T47D (cell line): ENCODE data around the gene FCER1G.

Experiments used
- DNase-seq, 2 experiments: peaks; one replicate each; pipeline versions ENCODE4 v3.0.0 to v3.0.0-alpha.2; 2011 to 2012; ENCODE audit warnings: low read depth in 1 of 2, low spot score in 1 of 2
- JUND ChIP-seq: IDR thresholded peaks from 2 replicates; pipeline ENCODE4 v1.6.1; 2012; ENCODE audit warnings: low read depth
- in situ Hi-C: cut with HindIII; loops from 2 replicates; pipeline ENCODE4 v1.10.0; 2016; ENCODE audit warnings: low sequenced_read_pairs, low pct_unique_long_range_greater_than_20kb

Gene FCER1G

DNA sequence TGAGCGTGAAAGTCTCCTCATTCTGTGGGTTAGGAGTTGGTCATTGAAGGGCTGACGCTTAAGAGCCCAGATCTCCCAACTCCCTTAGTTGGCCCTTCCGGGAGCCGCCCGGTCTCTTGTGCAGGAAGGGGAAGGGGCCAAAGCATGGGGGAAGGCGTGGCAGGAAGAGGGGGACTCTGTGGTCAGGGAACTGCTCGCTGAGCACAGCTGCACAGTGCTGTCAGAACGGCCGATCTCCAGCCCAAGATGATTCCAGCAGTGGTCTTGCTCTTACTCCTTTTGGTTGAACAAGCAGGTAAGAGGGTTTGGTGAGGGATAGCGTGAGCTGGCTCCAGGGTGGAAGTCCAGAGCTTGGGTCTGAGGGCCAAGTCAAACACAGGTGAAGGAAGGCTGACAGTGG is at the start of gene FCER1G:
Gene FCER1G, plus strand, starts transcription at position 220 of the 400 bp plus-strand sequence. Its CDS starts 27 bp downstream, at position 247.
- TF ChIP-seq JUND = no peak
- in situ Hi-C loops = no loop called here

DNA sequence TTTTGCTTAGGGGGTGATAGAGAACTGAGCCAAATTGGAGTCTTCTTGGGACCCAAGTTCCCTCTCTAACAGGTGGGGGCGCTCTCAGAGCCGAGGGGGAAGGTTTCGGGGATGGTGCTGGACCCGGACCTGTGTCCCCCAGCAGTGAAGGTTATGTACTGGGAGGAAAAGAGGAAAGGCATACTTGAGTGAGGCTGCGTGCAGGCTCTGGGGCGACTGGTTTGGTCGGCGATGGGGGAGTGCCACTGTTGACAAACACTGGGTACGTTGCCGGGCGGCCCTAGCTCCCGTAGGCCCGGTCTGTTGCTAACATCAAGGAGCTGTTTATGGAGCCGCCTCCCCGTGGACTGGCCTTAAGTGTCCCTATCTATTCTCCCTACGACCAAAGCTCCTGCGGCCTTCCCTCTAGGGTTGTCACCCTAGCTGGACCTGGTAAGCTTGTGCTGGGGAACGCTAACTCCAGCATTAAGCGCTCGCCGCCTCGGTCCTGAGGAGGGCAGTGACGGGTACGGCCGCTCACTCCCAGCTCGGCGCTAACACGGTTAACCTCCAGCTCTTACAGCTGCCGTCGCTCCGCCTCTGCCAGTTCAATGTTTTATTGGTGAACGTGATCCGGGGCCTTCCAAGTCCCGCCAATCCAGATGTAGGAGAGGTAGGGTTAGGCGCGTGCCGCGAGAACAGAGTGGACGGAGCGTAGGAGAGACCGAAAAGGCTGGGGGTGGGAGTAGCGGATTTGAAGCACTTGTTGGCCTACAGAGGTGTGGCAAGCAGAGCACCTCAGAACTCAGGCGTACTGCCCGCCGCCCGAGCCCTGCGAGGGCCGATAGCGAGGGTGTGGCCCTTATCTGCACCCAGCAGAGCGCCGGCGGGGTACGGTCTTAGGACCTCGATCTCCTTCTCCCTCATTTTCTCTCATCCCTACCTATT is 49.1 kb upstream of the FCER1G start, which contains the start of gene PPOX:
Gene PPOX, plus strand, starts transcription at position 685 of the 927 bp plus-strand sequence. CDS start 422 bp downstream, outside the sequence.
- in situ Hi-C loops = no loop called here
- no peak for TF ChIP-seq JUND
- DNase-seq = peak; percentile 93 to 99

More for the DNA sequence above, at the start of gene FCER1G:
- DNase-seq = no peak

- TF ChIP-seq JUND = no peak
- no peak for DNase-seq
- in situ Hi-C loops = no loop called here
These were observed 48.2 kb upstream of the FCER1G start for GRCh38 chr1:161166669-161167548.

- DNase-seq = no peak
- in situ Hi-C loops = no loop called here
- TF ChIP-seq JUND = no peak
These were observed 46.2 kb upstream of the FCER1G start for GRCh38 chr1:161168906-161169305.

- TF ChIP-seq JUND = no peak
- no peak for DNase-seq
- in situ Hi-C loops = no loop called here
These were observed 43.9 kb upstream of the FCER1G start for GRCh38 chr1:161171191-161171590.

GRCh38 chr1:161171696-161172095 is 43.4 kb upstream of the FCER1G start:
- TF ChIP-seq JUND = no peak
- in situ Hi-C loops = no loop called here
- no peak for DNase-seq

DNA sequence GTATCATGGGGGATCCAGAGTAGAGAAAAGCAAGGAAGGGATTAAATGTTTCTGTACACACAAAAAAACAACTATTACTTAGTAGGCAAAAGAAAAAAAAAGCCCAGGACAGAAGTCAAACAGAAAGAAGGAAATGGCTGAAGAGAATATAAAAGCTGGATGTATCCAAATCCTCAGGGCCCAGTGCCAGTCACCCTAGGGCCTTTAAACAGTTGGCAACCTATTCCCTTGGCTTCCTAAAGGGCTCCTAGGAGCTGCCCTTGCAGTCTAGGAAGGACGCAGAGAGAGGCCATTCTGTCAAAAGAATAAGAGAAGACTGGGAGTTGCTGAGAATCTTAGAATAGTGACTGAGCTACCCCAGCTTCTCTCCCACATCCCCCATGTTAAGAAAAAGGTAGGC is 42.7 kb upstream of the FCER1G start:
- DNase-seq = peak in 1 of 2 experiments; percentile 45
- TF ChIP-seq JUND = no peak
- in situ Hi-C loops = no loop called here

DNA sequence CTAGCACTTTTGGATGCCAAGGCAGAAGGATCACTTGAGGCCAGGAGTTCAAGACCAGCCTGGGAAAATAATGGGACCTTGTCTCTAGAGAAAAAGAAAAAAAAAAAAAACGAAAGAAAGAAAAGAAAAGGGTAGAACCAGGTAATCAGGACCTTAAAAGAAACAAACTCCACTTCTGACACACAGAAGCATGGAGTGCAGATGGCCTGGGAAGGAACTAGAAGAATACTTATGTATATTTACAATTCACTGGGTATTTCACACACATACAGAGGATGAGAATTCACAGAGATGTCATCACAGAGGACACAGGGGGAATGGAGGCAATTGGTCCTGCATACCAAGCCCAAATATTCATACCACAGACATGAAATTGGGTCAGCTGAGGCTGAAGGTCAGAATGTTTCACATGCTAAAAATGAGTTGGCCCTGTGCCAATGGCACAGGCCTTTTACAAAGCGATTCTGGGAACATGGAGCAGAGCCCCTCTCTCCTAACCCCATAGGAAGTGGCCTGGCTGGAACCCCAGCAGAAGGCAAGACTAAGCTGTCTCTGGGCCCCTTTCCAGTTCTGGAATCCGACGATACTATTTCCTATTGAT is 42.2 kb upstream of the FCER1G start:
- in situ Hi-C loops = no loop called here
- TF ChIP-seq JUND = no peak
- DNase-seq = no peak

- no peak for TF ChIP-seq JUND
- in situ Hi-C loops = no loop called here
- DNase-seq = no peak
These were observed 41.4 kb upstream of the FCER1G start for GRCh38 chr1:161173711-161174110.

- no peak for TF ChIP-seq JUND
- DNase-seq = no peak
- in situ Hi-C loops = no loop called here
These were observed 40.2 kb upstream of the FCER1G start for GRCh38 chr1:161174911-161175310.

DNA sequence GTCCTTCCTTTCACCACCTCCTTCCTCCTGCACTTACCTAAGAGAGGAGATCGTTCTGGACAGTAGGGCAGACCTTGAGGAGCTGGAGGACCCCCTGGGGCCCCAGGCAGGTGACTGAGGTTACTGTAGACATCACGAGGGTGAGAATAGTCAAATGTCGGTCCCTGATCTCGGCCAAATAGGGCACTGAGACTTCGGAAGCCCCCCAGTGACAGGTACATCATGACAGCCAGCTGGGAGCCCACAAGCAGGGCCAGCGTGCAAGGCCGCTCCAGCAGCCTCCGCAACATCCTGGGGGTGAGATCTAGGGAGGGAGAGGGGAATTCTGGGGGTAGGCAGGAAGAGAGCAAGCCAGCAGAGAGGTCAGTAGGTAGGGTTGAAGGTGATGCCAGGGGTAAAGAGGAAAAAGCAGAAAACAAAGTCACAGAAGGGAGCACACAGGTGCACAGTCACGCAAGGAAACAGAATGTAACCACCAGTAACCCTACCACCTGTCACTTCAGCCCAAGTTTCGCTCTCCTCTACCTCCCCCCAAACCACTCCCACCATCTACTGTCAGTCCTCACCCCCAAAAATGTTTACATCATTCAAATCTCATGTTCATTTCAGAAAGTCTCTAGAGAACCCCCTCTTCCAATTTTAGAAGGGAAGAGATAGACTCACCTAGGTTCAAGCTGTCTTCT is 39.2 kb upstream of the FCER1G start:
- TF ChIP-seq JUND = no peak
- in situ Hi-C loops = no loop called here
- DNase-seq = no peak
